Hepatocyte (in vitro differentiated cells): ENCODE measurements around the gene ASPHD2.

ENCODE experiments used
- EZH2 ChIP-seq: fragments of 200-600 bp; sonication (generic); IDR thresholded peaks from 2 replicates; pipeline ENCODE4 v1.6.1; 2016; ENCODE audit warnings: antibody characterized with exemption, mild to moderate bottlenecking, borderline replicate concordance
- TF ChIP-seq, protein P1 (sequence below): fragments of 200-600 bp; sonication (generic); IDR thresholded peaks from 2 replicates; pipeline ENCODE4 v1.5.1; 2016; ENCODE audit warnings: antibody characterized with exemption, mild to moderate bottlenecking; ENCODE audit not compliant: poor library complexity

DNA sequence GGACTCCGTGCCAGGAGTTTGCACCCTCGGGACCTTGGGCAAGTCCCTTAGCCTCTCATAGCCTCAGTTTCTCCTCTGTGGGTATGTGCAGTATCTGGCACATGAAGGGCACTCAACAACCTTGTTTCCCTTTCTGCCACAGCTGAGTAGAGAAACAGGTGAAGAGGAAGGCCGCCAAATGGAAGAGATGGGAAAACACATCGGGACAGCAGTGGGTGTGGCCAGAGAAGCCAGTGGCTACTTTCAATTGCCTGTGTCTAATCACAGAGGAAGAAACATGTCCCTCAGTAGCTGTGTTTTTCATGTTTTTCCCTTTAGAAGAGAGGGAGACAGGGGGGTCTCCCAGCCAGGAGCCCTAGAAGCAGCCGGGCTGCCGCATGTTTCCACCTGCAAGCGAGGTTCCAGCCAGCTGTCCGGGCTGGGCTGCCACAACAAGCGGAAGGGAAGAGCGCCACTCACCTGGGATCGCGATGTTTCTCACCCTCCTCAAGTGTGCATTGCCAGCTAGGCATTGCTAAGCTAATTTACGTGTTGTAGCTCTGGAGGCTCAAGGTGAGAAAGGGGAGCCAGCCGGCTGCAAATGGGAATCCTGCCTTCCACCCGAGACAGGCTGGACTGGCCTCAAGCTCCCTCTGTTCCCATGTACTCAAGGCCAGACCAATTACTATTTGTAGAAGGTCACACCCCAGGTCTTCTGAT is 16.7 kb downstream of the ASPHD2 start:
- TF ChIP-seq, protein P1, sequence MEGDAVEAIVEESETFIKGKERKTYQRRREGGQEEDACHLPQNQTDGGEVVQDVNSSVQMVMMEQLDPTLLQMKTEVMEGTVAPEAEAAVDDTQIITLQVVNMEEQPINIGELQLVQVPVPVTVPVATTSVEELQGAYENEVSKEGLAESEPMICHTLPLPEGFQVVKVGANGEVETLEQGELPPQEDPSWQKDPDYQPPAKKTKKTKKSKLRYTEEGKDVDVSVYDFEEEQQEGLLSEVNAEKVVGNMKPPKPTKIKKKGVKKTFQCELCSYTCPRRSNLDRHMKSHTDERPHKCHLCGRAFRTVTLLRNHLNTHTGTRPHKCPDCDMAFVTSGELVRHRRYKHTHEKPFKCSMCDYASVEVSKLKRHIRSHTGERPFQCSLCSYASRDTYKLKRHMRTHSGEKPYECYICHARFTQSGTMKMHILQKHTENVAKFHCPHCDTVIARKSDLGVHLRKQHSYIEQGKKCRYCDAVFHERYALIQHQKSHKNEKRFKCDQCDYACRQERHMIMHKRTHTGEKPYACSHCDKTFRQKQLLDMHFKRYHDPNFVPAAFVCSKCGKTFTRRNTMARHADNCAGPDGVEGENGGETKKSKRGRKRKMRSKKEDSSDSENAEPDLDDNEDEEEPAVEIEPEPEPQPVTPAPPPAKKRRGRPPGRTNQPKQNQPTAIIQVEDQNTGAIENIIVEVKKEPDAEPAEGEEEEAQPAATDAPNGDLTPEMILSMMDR, result no peak
- TF ChIP-seq EZH2, result no peak
